Vagina (tissue), 2 donors: ENCODE measurements around the gene C17orf100.

Experiments
- POLR2A ChIP-seq, 2 donors: fragments of 450-650 bp; IDR thresholded peaks; one replicate each; pipeline ENCODE4 v1.6.1; 2017; ENCODE audit warnings: antibody characterized with exemption in 2 of 2, mild to moderate bottlenecking in 2 of 2, moderate library complexity in 2 of 2
- POLR2AphosphoS5 ChIP-seq, 2 donors: sonication (generic); formaldehyde crosslinking; IDR thresholded peaks; one replicate each; pipeline ENCODE4 v1.9.0; 2017; ENCODE audit warnings: antibody characterized with exemption in 2 of 2, mild to moderate bottlenecking in 2 of 2, low read depth in 1 of 2; ENCODE audit not compliant: insufficient read depth in 1 of 2
- TF ChIP-seq, protein P1 (sequence below), 3 experiments: fragments of 450-650 bp in 2 of 3; fragments of 200-600 bp in 1 of 3; sonication (generic) in 1 of 3; IDR thresholded peaks; one replicate each; pipeline ENCODE4 v1.5.1; 2017 to 2019; ENCODE audit warnings: antibody characterized with exemption in 3 of 3, mild to moderate bottlenecking in 2 of 3, moderate library complexity in 2 of 3

DNA sequence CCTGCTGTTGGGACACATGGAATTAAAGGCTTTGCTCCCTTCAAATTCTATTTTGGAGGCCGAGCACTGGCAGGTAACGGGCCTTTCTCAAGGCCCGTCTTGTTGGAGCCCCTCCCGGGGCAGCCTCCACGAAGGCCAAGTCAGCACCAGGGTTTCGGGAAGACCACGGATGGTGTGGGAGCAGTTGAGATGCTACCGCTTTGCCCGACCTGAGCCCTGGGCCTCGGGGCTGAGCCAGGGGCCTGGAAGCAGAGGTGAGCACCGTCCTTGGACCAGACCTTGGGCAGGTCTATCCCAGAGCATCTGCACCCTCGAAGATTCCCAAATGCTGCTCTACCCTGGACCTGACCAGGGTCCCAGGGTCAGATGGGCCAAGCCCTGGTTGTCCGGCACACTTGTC is 23.0 kb downstream of the C17orf100 start:
- TF ChIP-seq, protein P1, sequence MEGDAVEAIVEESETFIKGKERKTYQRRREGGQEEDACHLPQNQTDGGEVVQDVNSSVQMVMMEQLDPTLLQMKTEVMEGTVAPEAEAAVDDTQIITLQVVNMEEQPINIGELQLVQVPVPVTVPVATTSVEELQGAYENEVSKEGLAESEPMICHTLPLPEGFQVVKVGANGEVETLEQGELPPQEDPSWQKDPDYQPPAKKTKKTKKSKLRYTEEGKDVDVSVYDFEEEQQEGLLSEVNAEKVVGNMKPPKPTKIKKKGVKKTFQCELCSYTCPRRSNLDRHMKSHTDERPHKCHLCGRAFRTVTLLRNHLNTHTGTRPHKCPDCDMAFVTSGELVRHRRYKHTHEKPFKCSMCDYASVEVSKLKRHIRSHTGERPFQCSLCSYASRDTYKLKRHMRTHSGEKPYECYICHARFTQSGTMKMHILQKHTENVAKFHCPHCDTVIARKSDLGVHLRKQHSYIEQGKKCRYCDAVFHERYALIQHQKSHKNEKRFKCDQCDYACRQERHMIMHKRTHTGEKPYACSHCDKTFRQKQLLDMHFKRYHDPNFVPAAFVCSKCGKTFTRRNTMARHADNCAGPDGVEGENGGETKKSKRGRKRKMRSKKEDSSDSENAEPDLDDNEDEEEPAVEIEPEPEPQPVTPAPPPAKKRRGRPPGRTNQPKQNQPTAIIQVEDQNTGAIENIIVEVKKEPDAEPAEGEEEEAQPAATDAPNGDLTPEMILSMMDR (IDR thresholded peaks at IDR 0.05), result no peak
- TF ChIP-seq POLR2A (IDR thresholded peaks at IDR 0.05), result no peak
- TF ChIP-seq POLR2AphosphoS5 (IDR thresholded peaks at IDR 0.05; ENCODE audit: insufficient read depth in 1 of 2, low read depth in 1 of 2), result no peak
